Parathyroid adenoma (tissue), 2 donors: ENCODE data around the gene DFFB.

Experiments
- H2AFZ ChIP-seq: fragments of 300-600 bp; sonication (generic); one replicate; pipeline ENCODE4 v1.7.0; 2017; ENCODE audit warnings: antibody characterized with exemption, mild to moderate bottlenecking
- H3K27ac ChIP-seq: fragments of 300-600 bp; sonication (generic); one replicate; pipeline ENCODE4 v1.7.0; 2017
- H3K27me3 ChIP-seq: fragments of 300-600 bp; sonication (generic); one replicate; pipeline ENCODE4 v1.7.0; 2017; ENCODE audit warnings: low read length; ENCODE audit not compliant: control insufficient read depth, insufficient read depth
- H3K36me3 ChIP-seq: fragments of 300-600 bp; sonication (generic); one replicate; pipeline ENCODE4 v1.7.0; 2017; ENCODE audit warnings: low read length; ENCODE audit not compliant: control insufficient read depth, insufficient read depth
- H3K4me1 ChIP-seq: fragments of 300-600 bp; sonication (generic); one replicate; pipeline ENCODE4 v1.7.0; 2017; ENCODE audit warnings: control low read depth
- H3K4me2 ChIP-seq: fragments of 300-600 bp; sonication (generic); one replicate; pipeline ENCODE4 v1.7.0; 2017; ENCODE audit warnings: low read length
- H3K4me3 ChIP-seq: fragments of 300-600 bp; sonication (generic); one replicate; pipeline ENCODE4 v1.7.0; 2017; ENCODE audit warnings: low read depth, low read length
- H3K79me2 ChIP-seq: fragments of 300-600 bp; sonication (generic); one replicate; pipeline ENCODE4 v1.7.0; 2017; ENCODE audit warnings: control low read depth
- H3K9ac ChIP-seq: fragments of 300-600 bp; sonication (generic); one replicate; pipeline ENCODE4 v1.7.0; 2017; ENCODE audit warnings: mild to moderate bottlenecking
- H3K9me3 ChIP-seq: fragments of 300-600 bp; sonication (generic); one replicate; pipeline ENCODE4 v1.7.0; 2017; ENCODE audit warnings: low read length; ENCODE audit not compliant: control insufficient read depth
- CTCF ChIP-seq: fragments of 300-600 bp; sonication (generic); IDR thresholded peaks from one replicate; pipeline ENCODE4 v1.7.0; 2017; ENCODE audit warnings: antibody characterized with exemption, mild to moderate bottlenecking
- donor health status: primary hyperparathyroidism.

DFFB gene

GRCh38 chr1:3817821-3818597 lies 39.3 kb upstream of the DFFB start:
- Histone ChIP-seq H3K9me3 (no peaks in the 10 kb centered on the region), H2AFZ (no peak overlapping the region), H3K4me1 (no peaks in the 10 kb centered on the region), H3K9ac (no peak overlapping the region), H3K79me2 (no peaks in the 10 kb centered on the region), H3K36me3 (no peaks in the 10 kb centered on the region), H3K27ac (no peak overlapping the region), H3K27me3 (no peaks in the 10 kb centered on the region), H3K4me3 (no peak overlapping the region), H3K4me2 (no peak overlapping the region)
- no peak for TF ChIP-seq CTCF

GRCh38 chr1:3819771-3820200 lies 37.5 kb upstream of the DFFB start:
- H3K36me3 ChIP-seq: no peaks in the 10 kb centered on the region
- H3K9me3 ChIP-seq: no peaks in the 10 kb centered on the region
- no peak overlapping the region for H3K9ac ChIP-seq
- TF ChIP-seq CTCF: no peak
- H3K4me3 ChIP-seq: no peak overlapping the region
- H3K4me2 ChIP-seq: no peak overlapping the region
- H3K4me1 ChIP-seq: no peaks in the 10 kb centered on the region
- no peak overlapping the region for H3K27ac ChIP-seq
- H3K79me2 ChIP-seq: no peaks in the 10 kb centered on the region
- H3K27me3 ChIP-seq: no peaks in the 10 kb centered on the region
- no peak overlapping the region for H2AFZ ChIP-seq

GRCh38 chr1:3820316-3820715 lies 37.0 kb upstream of the DFFB start:
- Histone ChIP-seq H2AFZ (no peak overlapping the region), H3K4me3 (no peak overlapping the region), H3K79me2 (no peaks in the 10 kb centered on the region), H3K36me3 (no peaks in the 10 kb centered on the region), H3K27ac (no peak overlapping the region), H3K27me3 (no peaks in the 10 kb centered on the region), H3K9me3 (no peaks in the 10 kb centered on the region), H3K4me1 (no peaks in the 10 kb centered on the region), H3K4me2 (no peak overlapping the region), H3K9ac (no peak overlapping the region)
- TF ChIP-seq CTCF: no peak

GRCh38 chr1:3821004-3821403 lies 36.3 kb upstream of the DFFB start:
- H3K4me3 ChIP-seq: no peak overlapping the region
- TF ChIP-seq CTCF: no peak
- H3K36me3 ChIP-seq: no peaks in the 10 kb centered on the region
- no peaks in the 10 kb centered on the region for H3K27me3 ChIP-seq
- H3K4me1 ChIP-seq: no peaks in the 10 kb centered on the region
- no peak overlapping the region for H2AFZ ChIP-seq
- no peaks in the 10 kb centered on the region for H3K79me2 ChIP-seq
- no peaks in the 10 kb centered on the region for H3K9me3 ChIP-seq
- H3K27ac ChIP-seq: no peak overlapping the region
- no peak overlapping the region for H3K9ac ChIP-seq
- H3K4me2 ChIP-seq: no peak overlapping the region

- Histone ChIP-seq H3K4me3 (no peak overlapping the region), H3K9ac (no peak overlapping the region), H3K36me3 (no peaks in the 10 kb centered on the region), H3K27ac (no peak overlapping the region), H3K4me2 (no peak overlapping the region), H3K27me3 (no peaks in the 10 kb centered on the region), H3K4me1 (no peaks in the 10 kb centered on the region), H2AFZ (no peak overlapping the region), H3K9me3 (no peaks in the 10 kb centered on the region), H3K79me2 (no peaks in the 10 kb centered on the region)
- TF ChIP-seq CTCF: no peak
Observed at GRCh38 chr1:3821447-3821846, 35.8 kb upstream of the DFFB start.
